ENCODE data around the gene PCDHGA8. TPM values are rescaled to one million over a fixed set of nuclear protein-coding genes. Genes with fewer than 3 reads are reported as not detected.

Gene PCDHGA8
- total and polyA plus RNA-seq, 4 donors = 0.02 to 0.75 (median 0.13) TPM

GRCh38 chr5:141343242-141343952 is 49.0 kb upstream of the PCDHGA8 start, which contains the start of gene PCDHGA3:
PCDHGA3 (plus strand) TSS chr5:141343829; CDS start chr5:141344034, 205 bp downstream.
- no peak for DNase-seq (ENCODE audit: low spot score)
- no peak for TF ChIP-seq NR2F2 (IDR thresholded peaks at IDR 0.05)
- TF ChIP-seq RAD21 (IDR thresholded peaks at IDR 0.05) = peak; percentile 21 to 33
- peak; percentile 19 for TF ChIP-seq CTCF (IDR thresholded peaks at IDR 0.05; ENCODE audit: low read depth, low read length, missing input control)
- Histone ChIP-seq H3K4me3 (ENCODE audit: low read depth in 1 of 3, low read length in 3 of 3) (peak within 1 kb of the TSS; percentile 16 to 61 (median 38)), H3K9ac (ENCODE audit: low read depth in 1 of 2, low read length in 2 of 2) (no peak within 1 kb of the TSS), H3K9me3 (ENCODE audit: control insufficient read depth in 4 of 4, low read length in 3 of 4) (peaks cover 26 to 78% (median 37%) of the 10 kb centered on the region in 4 donors), H3K27ac (ENCODE audit: low read depth in 1 of 2, low read length in 2 of 2) (no peak within 1 kb of the TSS), H3K27me3 (ENCODE audit: control insufficient read depth in 4 of 4, insufficient read depth in 4 of 4, low read length in 3 of 4) (peaks cover 0 to 17% (median 9%) of the 10 kb centered on the region in 4 donors), H3K36me3 (ENCODE audit: control insufficient read depth in 4 of 4, insufficient read depth in 3 of 4, low read depth in 1 of 4, low read length in 3 of 4) (peaks cover 0 to 2% (median 0%) of the 10 kb centered on the region in 4 donors), H3K4me1 (ENCODE audit: control insufficient read depth in 4 of 4, insufficient read depth in 4 of 4, low read length in 3 of 4) (no peaks in the 10 kb centered on the region)
- 21% methylated on average over 9 of the region's 9 CpGs for WGBS

- TF ChIP-seq FOXA1 (IDR thresholded peaks at IDR 0.05) (no peak), SP1 (IDR thresholded peaks at IDR 0.05) (no peak), RXRA (IDR thresholded peaks at IDR 0.05) (no peak), ZBTB33 (IDR thresholded peaks at IDR 0.05) (no peak), ATF3 (IDR thresholded peaks at IDR 0.05) (no peak), HNF4A (conservative IDR thresholded peaks at IDR 0.05) (no peak), EGR1 (IDR thresholded peaks at IDR 0.05; ENCODE audit: low read depth in 2 of 2) (no peak), GABPA (IDR thresholded peaks at IDR 0.05 in 1 of 2, conservative IDR thresholded peaks at IDR 0.05 in 1 of 2) (no peak), TAF1 (conservative IDR thresholded peaks at IDR 0.05) (no peak), REST (IDR thresholded peaks at IDR 0.05) (no peak), RAD21 (IDR thresholded peaks at IDR 0.05) (no peak), HNF4G (IDR thresholded peaks at IDR 0.05) (no peak), CTCF (IDR thresholded peaks at IDR 0.05; ENCODE audit: low read depth, low read length, missing input control) (no peak), YY1 (IDR thresholded peaks at IDR 0.05) (no peak), NR2F2 (IDR thresholded peaks at IDR 0.05) (no peak), MAX (IDR thresholded peaks at IDR 0.05) (no peak)
- no peak overlapping the region for H3K27ac ChIP-seq (ENCODE audit: low read depth in 1 of 2, low read length in 2 of 2)
- H3K9ac ChIP-seq (ENCODE audit: low read depth in 1 of 2, low read length in 2 of 2) = no peak overlapping the region
- H3K27me3 ChIP-seq (ENCODE audit: control insufficient read depth in 4 of 4, insufficient read depth in 4 of 4, low read length in 3 of 4) = peaks cover 0 to 13% (median 6%) of the 10 kb centered on the region in 4 donors
- H3K4me1 ChIP-seq (ENCODE audit: control insufficient read depth in 4 of 4, insufficient read depth in 4 of 4, low read length in 3 of 4) = no peaks in the 10 kb centered on the region
- H3K36me3 ChIP-seq (ENCODE audit: control insufficient read depth in 4 of 4, insufficient read depth in 3 of 4, low read depth in 1 of 4, low read length in 3 of 4) = peaks cover 0 to 2% (median 0%) of the 10 kb centered on the region in 4 donors
- H3K9me3 ChIP-seq (ENCODE audit: control insufficient read depth in 4 of 4, low read length in 3 of 4) = peaks cover 29 to 78% (median 37%) of the 10 kb centered on the region in 4 donors
- DNase-seq (ENCODE audit: low spot score) = no peak
- peak overlapping the region in 2 of 3 donors; percentile 16 to 42 for H3K4me3 ChIP-seq (ENCODE audit: low read depth in 1 of 3, low read length in 3 of 3)
- WGBS = 26% methylated on average over 31 of the region's 31 CpGs
Observed at GRCh38 chr5:141343953-141344463, 48.4 kb upstream of the PCDHGA8 start.

Data from liver (tissue), 9 donors.